GM12865 (cell line): ENCODE results near the gene CHCHD6.

Experiments used
- DNase-seq: peaks from one replicate; pipeline ENCODE4 v3.0.0; 2010; ENCODE audit warnings: low read depth
- H3K4me3 ChIP-seq: 2 replicates; pipeline ENCODE4 v1.5.1; 2011; ENCODE audit warnings: mild to moderate bottlenecking, low read depth, low read length, control low read depth
- CTCF ChIP-seq: IDR thresholded peaks from 2 replicates; pipeline ENCODE4 v1.5.1; 2011; ENCODE audit warnings: low read length, control low read depth, low read depth, inconsistent platforms; ENCODE audit not compliant: insufficient read depth; ENCODE audit errors: missing control alignments

The CHCHD6 gene

DNA sequence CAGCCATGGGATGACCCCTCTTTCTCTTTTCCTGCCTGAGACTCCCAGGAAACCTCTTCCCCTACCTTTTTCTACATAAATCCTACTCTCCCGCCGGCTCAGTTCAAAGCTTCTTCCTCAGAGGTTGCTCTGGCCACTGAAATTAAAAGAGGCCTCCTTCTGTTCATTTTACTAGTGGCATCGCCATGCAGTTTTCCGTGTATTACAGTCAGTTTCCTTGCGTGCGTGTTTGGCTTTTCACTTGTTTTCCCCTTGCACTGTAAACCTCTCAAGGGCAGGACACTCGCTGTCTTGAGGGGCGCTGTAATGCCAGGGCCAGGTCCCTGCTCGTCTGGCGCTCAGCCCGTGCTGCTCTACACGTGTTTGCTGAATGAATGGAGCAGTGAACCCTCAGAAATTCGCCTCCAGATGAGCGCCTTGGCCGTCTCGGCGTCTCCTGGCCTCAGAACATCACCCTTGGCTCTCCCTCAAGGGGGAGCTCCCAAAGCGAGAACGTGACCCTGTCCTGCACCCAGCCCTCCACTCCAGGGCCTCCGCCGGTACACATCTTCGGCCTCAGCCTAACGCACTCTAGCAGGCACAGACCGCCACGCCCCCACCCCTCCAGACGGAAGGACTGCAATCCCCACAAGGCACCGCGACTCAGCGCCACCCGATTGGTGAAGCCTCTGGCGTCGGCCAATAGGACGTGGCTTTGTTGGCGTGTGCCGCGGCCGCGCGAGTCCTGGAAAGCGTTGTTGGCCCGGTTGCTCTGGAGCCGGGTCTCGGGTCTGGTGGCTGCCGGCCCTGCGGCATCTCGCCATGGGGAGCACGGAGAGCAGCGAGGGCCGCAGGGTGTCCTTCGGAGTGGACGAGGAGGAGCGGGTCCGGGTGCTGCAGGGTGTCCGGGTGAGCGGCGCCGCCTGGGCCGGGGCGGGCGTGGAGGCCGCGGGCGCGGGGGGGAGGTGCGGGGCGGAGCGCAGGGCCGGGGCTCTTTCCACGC lies at the start of gene CHCHD6:
CHCHD6 (plus strand) TSS at position 729 of the 982 bp plus-strand sequence; CDS start at position 802, 73 bp downstream.
- peak; percentile 97 for DNase-seq
- TF ChIP-seq CTCF: no peak
- peak within 1 kb of the TSS; percentile 73 for H3K4me3 ChIP-seq

GRCh38 chr3:126654571-126655383 lies 49.3 kb upstream of the CHCHD6 start, which contains the start of gene TXNRD3:
TSS of gene TXNRD3 (minus strand) at chr3:126655124.
- peak; percentile 32 for DNase-seq
- H3K4me3 ChIP-seq: peak within 1 kb of the TSS; percentile 35; the same call in 1 of the 2 replicates

GRCh38 chr3:126655887-126656286 lies 48.2 kb upstream of the CHCHD6 start:
- DNase-seq: no peak
- no peak for TF ChIP-seq CTCF

More at GRCh38 chr3:126654571-126655383, 49.3 kb upstream of the CHCHD6 start, which contains the start of gene TXNRD3:
- TF ChIP-seq CTCF: no peak

DNA sequence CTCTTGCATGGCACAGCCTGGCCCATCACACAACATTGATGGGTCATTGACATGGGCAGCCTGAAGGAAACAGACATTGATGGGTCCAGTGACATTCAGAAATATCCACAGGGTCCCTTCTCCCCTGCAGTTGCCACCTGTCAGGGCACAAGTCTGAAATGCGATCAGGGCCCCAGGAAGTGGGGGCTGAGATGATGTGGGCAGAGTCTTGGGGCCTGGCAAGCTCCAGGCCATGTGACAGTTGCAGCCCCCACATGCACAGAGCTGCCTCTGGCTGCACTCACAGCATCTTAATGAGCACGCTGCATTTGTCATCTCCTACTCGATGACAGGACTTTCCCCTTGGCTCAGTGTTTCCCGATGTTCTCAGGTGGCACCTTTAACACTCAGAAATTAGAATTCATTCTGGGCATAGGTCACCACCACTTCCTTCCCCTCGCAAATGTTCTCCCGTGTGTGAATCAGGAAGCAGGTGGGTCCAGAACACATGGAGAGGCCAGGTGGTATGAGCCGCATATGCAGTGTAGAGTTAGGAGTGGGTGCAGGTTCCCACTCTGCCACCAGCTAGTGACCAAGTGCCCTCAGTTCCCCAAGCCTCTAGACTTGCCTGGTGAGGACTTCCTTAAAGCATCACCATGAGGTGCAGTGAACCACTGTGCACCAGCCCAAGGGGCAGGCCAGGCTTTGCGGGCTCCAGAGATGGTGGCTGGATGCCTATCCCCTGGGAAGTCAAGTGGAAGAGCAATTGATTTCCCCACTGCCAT lies 47.5 kb upstream of the CHCHD6 start:
- no peak for TF ChIP-seq CTCF
- DNase-seq: no peak
- no peak overlapping the region for H3K4me3 ChIP-seq

More at GRCh38 chr3:126655887-126656286, 48.2 kb upstream of the CHCHD6 start:
- no peak overlapping the region for H3K4me3 ChIP-seq

GRCh38 chr3:126657901-126658300 lies 46.1 kb upstream of the CHCHD6 start:
- DNase-seq: no peak
- TF ChIP-seq CTCF: no peak
- no peak overlapping the region for H3K4me3 ChIP-seq

- DNase-seq: no peak
- H3K4me3 ChIP-seq: no peak overlapping the region
- no peak for TF ChIP-seq CTCF
Observed at GRCh38 chr3:126658584-126658983, 45.5 kb upstream of the CHCHD6 start.
